DMS53 treated with DMSO at 0.1 percent for 48 hours (cell line): ENCODE data around the gene SLMAP.
"Not testable (repeated sequence)": the region's sequence is repeated elsewhere in the genome, so short reads cannot be mapped to it uniquely, and the experiment has no call there.

Experiments used
- DNase-seq: peaks from one replicate; lab custom pipeline; 2025; ENCODE audit not compliant: unreplicated experiment; lab: John Stamatoyannopoulos, UW

The SLMAP gene

GRCh38 chr3:57826952-57827723 lies 71.0 kb downstream of the SLMAP start:
- DNase-seq, result no peak

GRCh38 chr3:57827757-57828156 lies 71.6 kb downstream of the SLMAP start:
- no peak for DNase-seq

GRCh38 chr3:57832486-57832885 lies 76.4 kb downstream of the SLMAP start:
- DNase-seq, result no peak

GRCh38 chr3:57832900-57833313 lies 76.8 kb downstream of the SLMAP start:
- no peak for DNase-seq

GRCh38 chr3:57833763-57834162 lies 77.7 kb downstream of the SLMAP start:
- DNase-seq, result no peak

- no peak for DNase-seq
These were observed 81.6 kb downstream of the SLMAP start for GRCh38 chr3:57837686-57838085.

- DNase-seq, result no peak
These were observed 82.5 kb downstream of the SLMAP start for GRCh38 chr3:57838627-57839026.

- no peak for DNase-seq
These were observed 84.4 kb downstream of the SLMAP start for GRCh38 chr3:57840473-57840872.

- DNase-seq, result no peak
These were observed 85.7 kb downstream of the SLMAP start for GRCh38 chr3:57841818-57842217.

GRCh38 chr3:57848177-57848738 lies 92.1 kb downstream of the SLMAP start:
- no peak for DNase-seq

- no peak for DNase-seq
These were observed 95.2 kb downstream of the SLMAP start for GRCh38 chr3:57851304-57851703.

GRCh38 chr3:57852896-57853295 lies 96.8 kb downstream of the SLMAP start:
- DNase-seq, result no peak

- DNase-seq, result no peak
These were observed 99.2 kb downstream of the SLMAP start for GRCh38 chr3:57855281-57855680.

- no peak for DNase-seq
These were observed 99.8 kb downstream of the SLMAP start for GRCh38 chr3:57855943-57856342.

GRCh38 chr3:57856675-57857074 lies 100.6 kb downstream of the SLMAP start:
- no peak for DNase-seq

- DNase-seq, result no peak
These were observed 106.8 kb downstream of the SLMAP start for GRCh38 chr3:57862894-57863293.

- no peak for DNase-seq
These were observed 107.3 kb downstream of the SLMAP start for GRCh38 chr3:57863380-57863779.

GRCh38 chr3:57864853-57865252 lies 108.7 kb downstream of the SLMAP start:
- DNase-seq, result no peak

- not testable (repeated sequence) for DNase-seq
These were observed 113.0 kb downstream of the SLMAP start for GRCh38 chr3:57869110-57869509.

- DNase-seq, result no peak
These were observed 116.5 kb downstream of the SLMAP start for GRCh38 chr3:57872606-57873005.

GRCh38 chr3:57876632-57877031 lies 120.5 kb downstream of the SLMAP start:
- DNase-seq, result no peak

- no peak for DNase-seq
These were observed 121.0 kb downstream of the SLMAP start for GRCh38 chr3:57877116-57877515.

GRCh38 chr3:57884436-57884835 lies 128.3 kb downstream of the SLMAP start:
- not testable (repeated sequence) for DNase-seq
